Spleen (tissue), 11 donors: ENCODE data around the gene EPB41. TPM values are rescaled to one million over a fixed set of nuclear protein-coding genes. Genes with fewer than 3 reads are reported as not detected.
"Not testable (repeated sequence)": the region's sequence is repeated elsewhere in the genome, so short reads cannot be mapped to it uniquely, and the experiment has no call there.

Source experiments
- DNase-seq: peaks from one replicate; pipeline ENCODE4 v3.0.0-alpha.2; 2020
- H3K27ac ChIP-seq, 8 donors: fragments of 200-600 bp; sonication (generic) in 7 of 8; 1 replicate in 4 of 8; 2 replicates in 4 of 8; pipeline versions ENCODE4 v1.5.0 to v1.8.0; 2016 to 2021; ENCODE audit warnings: inconsistent platforms in 4 of 8, mild to moderate bottlenecking in 4 of 8, moderate library complexity in 1 of 8
- H3K27me3 ChIP-seq, 7 donors: fragments of 200-600 bp; sonication (generic) in 6 of 7; replicated peaks in 1 of 7; 1 replicate in 4 of 7; 2 replicates in 3 of 7; pipeline versions ENCODE4 v1.5.0 to v1.8.0; 2016 to 2021; ENCODE audit warnings: inconsistent platforms in 3 of 7, mild to moderate bottlenecking in 1 of 7
- H3K36me3 ChIP-seq, 6 donors: fragments of 200-600 bp; sonication (generic) in 5 of 6; 1 replicate in 4 of 6; 2 replicates in 2 of 6; pipeline versions ENCODE4 v1.5.0 to v1.8.0; 2016 to 2021; ENCODE audit warnings: inconsistent platforms in 2 of 6
- H3K4me1 ChIP-seq, 6 donors: fragments of 200-600 bp; sonication (generic) in 5 of 6; 1 replicate in 3 of 6; 2 replicates in 3 of 6; pipeline versions ENCODE4 v1.5.0 to v1.8.0; 2016 to 2021; ENCODE audit warnings: inconsistent platforms in 3 of 6
- H3K4me3 ChIP-seq, 8 donors: fragments of 200-600 bp; sonication (generic) in 7 of 8; 1 replicate in 4 of 8; 2 replicates in 4 of 8; pipeline versions ENCODE4 v1.5.0 to v1.8.0; 2016 to 2021; ENCODE audit warnings: inconsistent platforms in 4 of 8, mild to moderate bottlenecking in 4 of 8, moderate library complexity in 2 of 8
- H3K9me3 ChIP-seq, 8 donors: fragments of 200-600 bp; sonication (generic) in 7 of 8; 1 replicate in 4 of 8; 2 replicates in 4 of 8; pipeline versions ENCODE4 v1.5.0 to v1.8.0; 2016 to 2021; ENCODE audit warnings: inconsistent platforms in 4 of 8
- POLR2A ChIP-seq, 3 donors: fragments of 450-650 bp; IDR thresholded peaks; one replicate each; pipeline ENCODE4 v1.5.1; 2017; ENCODE audit warnings: antibody characterized with exemption in 3 of 3, mild to moderate bottlenecking in 1 of 3
- POLR2AphosphoS5 ChIP-seq, 3 donors: sonication (generic); formaldehyde crosslinking; IDR thresholded peaks; one replicate each; pipeline ENCODE4 v1.5.1; 2017; ENCODE audit warnings: antibody characterized with exemption in 3 of 3
- WGBS, 5 donors: extraction: QIAGEN DNeasy Blood & Tissue Kit in 3 of 5; methylation state at CpG; one replicate each; pipeline versions ENCODE4 v1.1.5 to v1.1.7; 2013 to 2018; 5-methylcytosine and 5-hydroxymethylcytosine counted together
- intact Hi-C: fragments of 100-400 bp; cut with DNase I; formaldehyde crosslinking; loops from one replicate; pipeline ENCODE4 v1.15.0; 2023; ENCODE audit warnings: low total_unique reads
- polyA plus RNA-seq, 3 donors: library from polyadenylated mRNA; stranded (reverse); fragments of 200-250 nt; gene quantifications; one replicate each; pipeline ENCODE4 v1.2.1, GENCODE V29; 2013
- total RNA-seq, 7 donors: library from RNA; depleted of rRNA in 3 of 7; stranded (reverse); fragments of >200 nt in 3 of 7; fragmentation: NEBNext Ultra II Directional in 4 of 7; extraction: Animal tissue kit (Norgen Biotek cat#: 25700) in 4 of 7; gene quantifications; one replicate each; pipeline versions ENCODE4 v1.1.0 to v1.2.1, GENCODE V29; 2016 to 2021
- TF ChIP-seq, protein P1 (sequence below), 11 experiments: fragments of 200-600 bp in 7 of 11; fragments of 450-650 bp in 4 of 11; sonication (generic) in 4 of 11; IDR thresholded peaks in 8 of 11; conservative IDR thresholded peaks in 3 of 11; 1 replicate in 7 of 11; 2 replicates in 4 of 11; pipeline versions ENCODE4 v1.4.0 to v1.8.0; 2016 to 2021; ENCODE audit warnings: antibody characterized with exemption in 11 of 11, inconsistent platforms in 4 of 11, mild to moderate bottlenecking in 1 of 11
- donor health status: healthy with polysubstance abuse.
- donor health status: DM: no; HTN: no; CAD: no; lungs with moderate emphysema.
- donor health status: DM: no; HTN: no; CAD: no.
- donor health status: Bipolar disorder and iron deficiency.
- donor health status: healthy.
- donor health status: DM: no; HTN: no; CAD: no.
- donor health status: DM: yes; HTN: yes; CAD: no.

EPB41 gene
- total and polyA plus RNA-seq, 10 donors = 6.3 to 156 (median 58.8) TPM

DNA sequence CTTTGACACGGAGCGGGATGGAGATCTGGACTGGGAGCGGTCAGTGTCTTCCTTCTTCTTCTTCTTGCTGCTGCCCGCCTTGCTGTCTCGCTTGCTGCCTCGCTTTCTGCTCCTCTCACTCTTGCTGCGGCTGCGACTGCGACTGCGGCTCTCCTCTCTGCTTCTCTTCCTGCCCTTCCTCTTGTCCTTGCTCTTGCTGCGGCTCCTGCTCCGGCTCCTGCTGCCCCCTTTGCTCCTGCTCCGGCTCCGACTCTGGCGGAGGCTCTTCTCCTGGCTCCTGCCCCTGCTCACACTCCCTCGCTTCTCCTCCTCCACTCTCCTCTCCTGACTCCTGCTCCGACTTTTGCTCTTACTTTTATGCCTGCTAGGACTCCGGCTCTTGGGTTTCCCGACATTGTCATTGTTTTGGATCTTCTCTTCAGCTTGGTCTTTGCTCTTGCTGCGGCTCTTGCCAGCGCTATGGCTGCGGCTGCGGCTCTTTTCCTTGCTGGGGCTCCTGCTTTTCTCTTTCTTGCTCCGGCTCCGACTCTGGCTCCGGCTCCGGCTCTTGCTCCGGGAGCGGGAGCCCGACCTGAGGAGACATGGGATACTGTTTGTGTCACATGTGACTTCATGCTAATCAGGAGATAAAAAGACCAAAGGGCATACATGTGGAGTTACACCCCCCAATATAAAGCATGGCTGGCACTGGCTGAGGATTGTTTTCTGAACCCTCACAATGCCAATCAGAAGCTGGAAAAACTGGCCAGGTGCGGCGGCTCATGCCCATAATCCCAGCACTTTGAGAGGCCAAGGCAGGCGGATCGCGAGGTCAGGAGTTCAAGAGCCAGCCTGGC, 234.5 kb downstream of the EPB41 start:
- no peaks in the 10 kb centered on the region for H3K4me1 ChIP-seq
- TF ChIP-seq POLR2AphosphoS5 (IDR thresholded peaks at IDR 0.05) (peak in 2 of 3 donors; percentile 46 to 65), POLR2A (IDR thresholded peaks at IDR 0.05) (no peak)
- DNase-seq = peak; percentile 51

GRCh38 chr1:29150346-29150745, 236.0 kb downstream of the EPB41 start:
- H3K4me3 ChIP-seq, H3K27me3 ChIP-seq, H3K9me3 ChIP-seq, H3K27ac ChIP-seq, intact Hi-C loops, H3K4me1 ChIP-seq: not testable (repeated sequence)
- H3K36me3 ChIP-seq = peaks cover 7 to 100% (median 100%) of the 10 kb centered on the region in 6 donors
- WGBS, 5 donors = 93 to 99% (median 96%) methylated on average over 9 of the region's 9 CpGs
- DNase-seq = peak; percentile 15

More for the DNA sequence above, 234.5 kb downstream of the EPB41 start:
- no peaks in the 10 kb centered on the region for H3K27me3 ChIP-seq
- H3K36me3 ChIP-seq = peaks cover 7 to 100% (median 91%) of the 10 kb centered on the region in 6 donors
- H3K27ac ChIP-seq = no peak overlapping the region
- H3K4me3 ChIP-seq = no peak overlapping the region
- no peaks in the 10 kb centered on the region for H3K9me3 ChIP-seq
- intact Hi-C loops = no loop called here
- 95 to 97% (median 95%) methylated on average over 30 to 35 of the region's 35 CpGs for WGBS, 5 donors

DNA sequence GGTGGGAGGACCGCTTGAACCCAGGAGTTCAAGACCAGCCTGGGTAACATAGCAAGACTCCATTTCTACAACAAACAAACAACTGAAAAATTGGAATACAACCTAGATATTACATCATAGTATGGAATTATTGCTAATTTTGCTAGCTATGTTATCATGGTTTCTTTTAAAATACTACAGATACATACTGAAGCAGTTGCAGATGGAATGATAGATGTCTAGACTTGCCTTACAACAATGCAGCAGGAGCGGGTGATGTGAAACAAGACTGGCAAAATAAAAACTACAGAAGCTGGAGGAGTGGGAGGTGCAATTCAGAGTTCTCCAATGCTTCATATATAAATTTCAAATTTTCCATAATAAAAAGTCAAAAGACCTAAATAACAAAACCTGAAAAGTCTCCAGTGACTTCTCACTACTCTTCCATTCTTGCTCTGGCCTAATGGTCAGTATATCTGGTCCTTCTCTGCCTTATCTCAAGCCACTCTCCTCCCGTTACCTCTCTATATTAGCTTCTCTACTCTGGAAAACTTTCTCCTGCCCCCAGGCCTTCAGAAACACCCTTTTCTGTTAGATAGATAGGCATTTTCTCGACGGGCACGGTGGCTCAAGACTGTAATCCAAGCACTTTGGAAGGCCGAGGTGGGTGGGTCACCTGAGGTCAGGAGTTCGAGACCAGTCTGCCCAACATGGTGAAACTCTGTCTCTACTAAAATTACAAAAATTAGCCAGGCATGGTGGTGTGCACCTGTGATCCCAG, 237.9 kb downstream of the EPB41 start:
- H3K4me3 ChIP-seq = no peak overlapping the region
- no peaks in the 10 kb centered on the region for H3K27me3 ChIP-seq
- peak; percentile 21 for DNase-seq
- H3K27ac ChIP-seq = no peak overlapping the region
- no peak for TF ChIP-seq POLR2AphosphoS5 (IDR thresholded peaks at IDR 0.05)
- TF ChIP-seq POLR2A (IDR thresholded peaks at IDR 0.05) = no peak
- TF ChIP-seq, protein P1, sequence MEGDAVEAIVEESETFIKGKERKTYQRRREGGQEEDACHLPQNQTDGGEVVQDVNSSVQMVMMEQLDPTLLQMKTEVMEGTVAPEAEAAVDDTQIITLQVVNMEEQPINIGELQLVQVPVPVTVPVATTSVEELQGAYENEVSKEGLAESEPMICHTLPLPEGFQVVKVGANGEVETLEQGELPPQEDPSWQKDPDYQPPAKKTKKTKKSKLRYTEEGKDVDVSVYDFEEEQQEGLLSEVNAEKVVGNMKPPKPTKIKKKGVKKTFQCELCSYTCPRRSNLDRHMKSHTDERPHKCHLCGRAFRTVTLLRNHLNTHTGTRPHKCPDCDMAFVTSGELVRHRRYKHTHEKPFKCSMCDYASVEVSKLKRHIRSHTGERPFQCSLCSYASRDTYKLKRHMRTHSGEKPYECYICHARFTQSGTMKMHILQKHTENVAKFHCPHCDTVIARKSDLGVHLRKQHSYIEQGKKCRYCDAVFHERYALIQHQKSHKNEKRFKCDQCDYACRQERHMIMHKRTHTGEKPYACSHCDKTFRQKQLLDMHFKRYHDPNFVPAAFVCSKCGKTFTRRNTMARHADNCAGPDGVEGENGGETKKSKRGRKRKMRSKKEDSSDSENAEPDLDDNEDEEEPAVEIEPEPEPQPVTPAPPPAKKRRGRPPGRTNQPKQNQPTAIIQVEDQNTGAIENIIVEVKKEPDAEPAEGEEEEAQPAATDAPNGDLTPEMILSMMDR (IDR thresholded peaks at IDR 0.05 in 8 of 11, conservative IDR thresholded peaks at IDR 0.05 in 3 of 11) = no peak
- H3K36me3 ChIP-seq = peaks cover 7 to 100% (median 100%) of the 10 kb centered on the region in 6 donors
- peaks cover 0 to 15% (median 7%) of the 10 kb centered on the region in 6 donors for H3K4me1 ChIP-seq
- 93 to 96% (median 94%) methylated on average over 8 of the region's 8 CpGs for WGBS, 5 donors
- intact Hi-C loops = no loop called here
- no peaks in the 10 kb centered on the region for H3K9me3 ChIP-seq

DNA sequence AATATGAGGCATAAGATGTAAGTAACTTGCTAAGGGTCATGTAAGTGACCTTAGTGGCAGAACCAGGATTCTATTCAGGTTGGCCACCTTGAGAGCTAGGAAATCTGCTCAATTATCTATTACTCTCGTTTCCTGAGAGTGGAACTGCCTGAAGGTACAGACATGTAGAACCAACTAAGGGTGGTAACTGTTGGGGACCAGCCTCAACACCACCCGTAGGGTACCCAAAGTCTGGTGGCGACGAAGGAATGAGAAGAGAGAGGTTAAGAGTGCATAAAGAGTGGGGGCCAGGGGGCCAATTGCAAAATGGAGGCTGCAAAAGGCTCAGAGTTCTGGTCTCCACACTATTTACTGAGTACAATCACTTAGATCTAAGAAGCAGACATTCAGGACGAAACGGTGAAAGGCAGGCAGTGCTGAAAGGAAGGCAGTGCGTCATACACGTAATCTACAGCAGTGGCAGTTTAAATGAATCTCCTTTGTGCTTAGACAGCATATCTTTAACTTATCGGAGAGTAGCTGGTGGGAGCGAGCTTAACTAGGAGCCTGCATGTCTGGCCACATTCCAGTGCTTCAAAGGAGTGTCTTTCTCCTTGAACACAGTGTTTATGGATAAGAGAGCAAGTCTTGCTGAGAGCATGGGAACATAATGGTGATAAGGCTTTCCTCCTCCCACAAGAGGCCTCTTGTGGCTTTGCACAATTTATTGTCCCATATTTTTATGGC, 242.3 kb downstream of the EPB41 start:
- WGBS, 5 donors = 61 to 74% (median 70%) methylated on average over 10 of the region's 10 CpGs
- peak; percentile 19 for DNase-seq
- Histone ChIP-seq H3K9me3 (no peaks in the 10 kb centered on the region), H3K36me3 (peaks cover 3 to 99% (median 89%) of the 10 kb centered on the region in 6 donors), H3K27me3 (no peaks in the 10 kb centered on the region), H3K27ac (peak overlapping the region in 4 of 8 donors; percentile 22 to 58 (median 54)), H3K4me1 (peaks cover 0 to 41% (median 26%) of the 10 kb centered on the region in 6 donors), H3K4me3 (no peak overlapping the region)
- TF ChIP-seq POLR2AphosphoS5 (IDR thresholded peaks at IDR 0.05) (no peak), POLR2A (IDR thresholded peaks at IDR 0.05) (no peak)
- TF ChIP-seq, protein P1 (IDR thresholded peaks at IDR 0.05 in 8 of 11, conservative IDR thresholded peaks at IDR 0.05 in 3 of 11) = no peak
- intact Hi-C loops = no loop called here
